NB4 (cell line): ENCODE data around the gene MMP24OS.

ENCODE experiments used
- POLR2A ChIP-seq: IDR thresholded peaks from 2 replicates; pipeline ENCODE4 v1.6.1; 2011; ENCODE audit warnings: mild to moderate bottlenecking; ENCODE audit not compliant: insufficient read length; ENCODE audit errors: extremely low read depth
- TF ChIP-seq, protein P1 (sequence below): IDR thresholded peaks from one replicate; pipeline ENCODE4 v1.5.1; 2012; ENCODE audit warnings: low read depth, low read length
- TF ChIP-seq, protein P2 (sequence below): IDR thresholded peaks from 2 replicates; pipeline ENCODE4 v1.6.1; 2011; ENCODE audit warnings: low read depth, low read length

DNA sequence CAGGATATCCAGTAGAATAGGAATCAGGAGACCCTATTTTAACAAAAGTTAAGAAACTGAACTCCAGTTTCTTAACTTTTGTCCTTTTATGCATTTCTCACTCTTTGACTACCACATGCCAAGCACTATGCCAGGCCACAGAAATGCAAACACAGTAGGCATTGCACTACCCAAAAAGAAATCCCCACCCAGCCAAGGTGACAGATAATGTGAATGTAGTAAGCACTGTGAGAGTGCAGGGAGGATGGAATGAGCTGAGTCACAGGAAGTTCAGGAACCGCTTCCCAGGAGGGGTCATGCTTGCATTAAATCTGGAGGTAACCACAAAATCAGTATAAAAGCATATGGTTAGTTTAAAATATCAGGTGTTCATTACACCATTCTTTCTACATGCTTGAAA, 34.4 kb upstream of the MMP24OS start:
- TF ChIP-seq, protein P1, sequence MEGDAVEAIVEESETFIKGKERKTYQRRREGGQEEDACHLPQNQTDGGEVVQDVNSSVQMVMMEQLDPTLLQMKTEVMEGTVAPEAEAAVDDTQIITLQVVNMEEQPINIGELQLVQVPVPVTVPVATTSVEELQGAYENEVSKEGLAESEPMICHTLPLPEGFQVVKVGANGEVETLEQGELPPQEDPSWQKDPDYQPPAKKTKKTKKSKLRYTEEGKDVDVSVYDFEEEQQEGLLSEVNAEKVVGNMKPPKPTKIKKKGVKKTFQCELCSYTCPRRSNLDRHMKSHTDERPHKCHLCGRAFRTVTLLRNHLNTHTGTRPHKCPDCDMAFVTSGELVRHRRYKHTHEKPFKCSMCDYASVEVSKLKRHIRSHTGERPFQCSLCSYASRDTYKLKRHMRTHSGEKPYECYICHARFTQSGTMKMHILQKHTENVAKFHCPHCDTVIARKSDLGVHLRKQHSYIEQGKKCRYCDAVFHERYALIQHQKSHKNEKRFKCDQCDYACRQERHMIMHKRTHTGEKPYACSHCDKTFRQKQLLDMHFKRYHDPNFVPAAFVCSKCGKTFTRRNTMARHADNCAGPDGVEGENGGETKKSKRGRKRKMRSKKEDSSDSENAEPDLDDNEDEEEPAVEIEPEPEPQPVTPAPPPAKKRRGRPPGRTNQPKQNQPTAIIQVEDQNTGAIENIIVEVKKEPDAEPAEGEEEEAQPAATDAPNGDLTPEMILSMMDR: no peak
- no peak for TF ChIP-seq POLR2A
- TF ChIP-seq, protein P2, sequence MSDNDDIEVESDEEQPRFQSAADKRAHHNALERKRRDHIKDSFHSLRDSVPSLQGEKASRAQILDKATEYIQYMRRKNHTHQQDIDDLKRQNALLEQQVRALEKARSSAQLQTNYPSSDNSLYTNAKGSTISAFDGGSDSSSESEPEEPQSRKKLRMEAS: no peak
